DMS53 treated with DMSO at 0.1 percent for 48 hours (cell line): ENCODE data around the gene RYR3.

ENCODE experiments used
- DNase-seq: peaks from one replicate; lab custom pipeline; 2025; ENCODE audit not compliant: unreplicated experiment; lab: John Stamatoyannopoulos, UW

The RYR3 gene

DNA sequence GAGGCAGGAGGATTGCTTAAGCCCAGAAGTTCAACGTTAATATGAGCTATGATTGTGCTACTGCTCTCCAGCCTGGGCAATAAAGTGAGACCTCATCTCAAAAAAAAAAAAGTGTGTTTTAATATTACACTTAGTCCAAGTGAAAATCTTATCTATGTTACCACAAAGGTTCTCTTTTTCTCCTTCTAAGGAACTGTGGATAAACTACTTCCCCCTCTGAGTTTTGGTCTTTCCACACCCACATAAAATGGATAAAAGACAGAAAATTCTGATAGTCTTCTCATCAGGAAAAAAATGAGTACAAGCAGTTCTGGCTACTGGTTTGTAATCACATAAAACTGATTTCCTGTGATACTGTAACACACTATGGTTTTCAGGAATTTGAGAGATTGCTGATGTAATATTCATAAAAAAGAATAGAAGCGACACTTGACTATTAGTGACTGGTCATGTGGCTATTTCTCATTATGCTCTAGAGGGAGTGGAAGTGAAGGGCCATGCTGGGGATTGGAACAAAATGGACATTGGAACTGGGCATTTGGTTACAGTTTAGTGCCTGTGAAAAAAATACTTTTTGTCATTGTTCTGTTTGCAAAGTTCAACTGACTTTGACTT, 68.2 kb downstream of the RYR3 start:
- no peak for DNase-seq

- no peak for DNase-seq
These were observed 69.6 kb downstream of the RYR3 start for GRCh38 chr15:33380406-33380805.

DNA sequence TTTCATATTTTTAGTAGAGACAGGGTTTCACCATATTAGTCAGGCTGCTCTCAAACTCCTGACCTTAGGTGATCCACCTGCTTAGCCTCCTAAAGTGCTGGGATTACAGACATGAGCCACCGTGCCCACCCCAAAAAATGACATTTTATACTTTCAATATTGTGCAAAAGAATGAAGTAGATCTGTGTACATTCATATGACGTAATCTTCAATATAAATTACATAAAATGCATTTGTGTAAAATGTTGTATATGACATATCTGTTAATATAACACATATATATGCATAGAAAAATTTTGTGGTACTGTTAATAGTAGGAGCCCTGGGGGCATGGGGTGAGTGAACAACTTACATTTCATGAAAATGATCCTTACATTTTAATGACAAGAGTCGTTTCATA, 71.7 kb downstream of the RYR3 start:
- DNase-seq, result no peak

DNA sequence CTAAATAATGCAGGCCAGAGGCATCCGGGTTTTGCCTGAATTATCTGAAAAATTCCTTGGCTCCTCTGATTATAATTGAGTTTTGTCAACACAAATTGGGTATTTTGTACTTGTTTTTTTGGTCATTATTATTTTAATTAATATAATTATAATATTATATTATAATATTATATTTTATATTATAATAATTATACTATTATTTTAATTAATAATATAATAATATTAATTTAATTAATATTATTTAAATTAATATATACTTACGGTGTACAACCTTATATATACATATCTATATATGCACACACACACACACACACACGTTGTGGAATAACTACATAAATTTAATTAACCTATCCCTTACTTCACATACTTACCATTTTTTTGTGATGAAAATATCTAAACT, 73.5 kb downstream of the RYR3 start:
- no peak for DNase-seq

DNA sequence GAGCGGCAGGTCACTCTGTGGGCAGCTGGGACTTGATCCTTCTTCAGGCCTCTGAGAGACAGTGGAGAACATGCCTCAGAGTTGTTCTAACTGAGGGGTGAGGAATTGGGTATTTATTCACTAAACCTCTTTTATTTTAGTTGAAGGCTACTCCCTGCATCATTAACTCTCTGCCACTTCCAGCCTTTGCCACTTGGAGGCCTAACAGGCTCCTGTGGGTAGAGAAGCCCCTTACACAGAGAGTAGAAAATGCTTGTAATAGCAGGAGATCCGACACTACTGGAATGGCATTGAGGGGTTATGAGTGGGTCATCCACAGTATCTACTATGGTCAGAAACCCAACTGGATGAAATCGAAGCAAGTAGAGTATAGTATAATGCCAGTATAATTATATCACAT, 81.7 kb downstream of the RYR3 start:
- DNase-seq, result no peak

DNA sequence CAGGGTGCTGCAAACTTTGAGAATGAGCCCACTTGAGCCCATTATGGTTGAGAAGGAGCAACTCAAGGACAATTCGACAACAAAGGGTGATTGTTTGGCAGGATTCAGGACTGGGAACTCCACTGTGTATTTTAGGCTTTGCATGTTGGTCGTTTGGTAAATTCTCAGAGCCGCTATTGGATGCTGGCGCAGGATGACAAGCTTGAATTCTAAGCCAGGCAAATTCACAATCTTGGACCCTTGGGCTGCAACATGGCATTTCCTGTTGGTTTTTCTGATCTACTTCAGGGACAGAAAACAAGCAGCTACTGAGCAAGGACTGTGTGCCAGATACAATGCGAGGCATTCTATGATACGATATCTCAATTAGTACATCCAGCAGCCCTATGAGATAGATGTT, 82.8 kb downstream of the RYR3 start:
- no peak for DNase-seq

GRCh38 chr15:33395321-33395720, 84.6 kb downstream of the RYR3 start:
- DNase-seq, result no peak

GRCh38 chr15:33395846-33396245, 85.1 kb downstream of the RYR3 start:
- DNase-seq, result no peak

- no peak for DNase-seq
These were observed 85.7 kb downstream of the RYR3 start for GRCh38 chr15:33396475-33396874.

GRCh38 chr15:33398555-33398954, 87.8 kb downstream of the RYR3 start:
- DNase-seq, result no peak

DNA sequence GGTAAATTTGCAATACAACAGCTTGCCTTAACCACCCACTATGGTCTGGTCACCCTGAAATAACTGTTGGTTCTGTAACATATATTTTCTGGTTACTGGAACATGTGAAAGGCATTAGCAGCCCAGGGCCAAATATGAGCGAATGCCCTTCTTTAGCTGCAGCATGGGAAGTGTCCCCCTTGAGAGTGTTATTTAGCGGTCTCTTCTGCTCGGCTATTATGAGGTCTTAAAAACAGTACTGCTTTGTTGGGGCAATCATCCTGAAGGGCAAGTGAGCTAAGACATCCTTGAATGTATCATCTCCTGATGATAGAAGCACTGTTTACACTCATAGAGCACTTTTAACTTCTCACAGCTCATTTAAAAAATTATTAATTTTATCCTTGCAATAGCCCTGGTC, 90.2 kb downstream of the RYR3 start:
- no peak for DNase-seq

- DNase-seq, result no peak
These were observed 91.8 kb downstream of the RYR3 start for GRCh38 chr15:33402600-33402999.

DNA sequence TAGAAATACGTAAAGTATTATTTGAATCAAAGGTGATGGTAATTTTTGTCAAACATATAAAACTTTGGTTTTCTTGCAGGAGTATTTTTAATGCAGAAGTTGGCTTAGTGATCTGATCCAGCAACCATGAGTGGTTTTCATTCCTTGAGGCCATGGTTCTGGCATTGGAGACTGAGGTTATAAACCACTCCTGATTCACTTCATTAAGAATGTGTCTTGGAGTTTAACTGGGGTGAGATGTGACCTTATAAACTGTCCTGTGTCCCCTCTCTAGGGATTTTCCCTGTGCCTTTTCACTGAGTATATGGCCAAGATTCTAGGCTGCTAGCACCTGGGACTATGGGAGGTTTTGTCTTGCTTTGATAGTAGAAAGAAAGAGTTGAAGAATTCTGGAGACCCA, 94.3 kb downstream of the RYR3 start:
- no peak for DNase-seq

DNA sequence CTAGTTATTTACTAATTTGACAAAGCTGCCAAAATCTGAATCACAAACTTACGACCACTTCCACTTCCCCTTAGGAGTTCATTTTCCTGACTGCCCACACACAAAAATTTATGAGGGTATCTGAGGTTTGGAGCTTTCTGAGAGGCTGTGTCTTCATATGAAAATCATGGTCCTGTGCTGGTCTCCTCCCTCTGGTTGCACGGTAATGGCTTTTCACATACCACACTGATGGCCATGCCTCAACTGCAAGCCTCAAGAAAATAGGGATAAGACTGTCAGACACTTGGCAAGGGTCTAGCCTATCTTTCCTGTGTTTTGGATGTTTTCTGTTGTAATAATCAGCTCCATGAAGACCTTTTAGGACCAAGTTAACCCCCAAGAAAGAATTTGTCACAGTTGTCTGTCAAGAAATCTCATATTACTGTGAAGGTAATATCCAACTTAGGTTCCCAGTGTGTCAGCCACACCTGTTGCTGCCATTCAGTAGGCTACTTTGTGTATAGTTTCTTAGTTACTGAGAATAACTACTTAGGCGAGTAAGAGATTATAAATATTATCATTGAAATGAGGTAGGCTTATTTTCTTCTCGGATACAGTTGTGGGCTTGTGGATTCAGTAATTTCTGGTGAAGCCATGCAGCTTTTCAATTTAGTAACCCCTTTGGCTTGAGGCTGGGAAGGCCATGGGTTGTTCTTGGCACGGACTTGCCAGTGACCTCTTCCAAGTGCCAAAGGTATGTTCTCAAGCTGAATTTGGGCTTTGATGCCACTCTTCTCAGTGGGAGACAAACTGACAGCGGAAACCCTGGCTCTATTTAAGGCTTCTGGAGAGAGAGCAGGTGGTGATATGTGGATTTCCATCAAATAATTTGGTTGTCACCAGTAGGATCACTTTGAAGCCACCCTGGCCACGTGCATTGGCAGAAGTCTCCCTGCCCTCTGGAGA, 101.1 kb downstream of the RYR3 start:
- DNase-seq, result no peak

- no peak for DNase-seq
These were observed 108.9 kb downstream of the RYR3 start for GRCh38 chr15:33419701-33420100.

DNA sequence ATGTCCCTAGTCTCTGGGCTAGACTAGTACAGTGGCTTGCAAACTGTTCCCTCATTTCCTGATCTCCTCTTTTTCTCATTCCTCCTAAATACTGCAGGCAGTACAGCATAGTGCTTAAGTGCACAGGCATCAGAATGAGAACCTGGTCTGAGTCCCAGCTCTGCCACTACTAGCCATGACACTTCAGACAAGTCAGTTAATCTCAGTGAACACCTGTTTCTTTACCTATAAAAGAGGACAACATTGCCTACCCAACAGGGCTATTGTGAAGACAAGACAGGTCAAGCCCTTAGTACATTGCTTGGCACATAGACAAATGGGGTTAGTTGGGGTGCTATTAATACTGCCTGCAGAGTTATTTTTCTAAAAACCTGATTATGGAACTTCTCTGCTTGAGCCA, 113.3 kb downstream of the RYR3 start:
- DNase-seq, result no peak

DNA sequence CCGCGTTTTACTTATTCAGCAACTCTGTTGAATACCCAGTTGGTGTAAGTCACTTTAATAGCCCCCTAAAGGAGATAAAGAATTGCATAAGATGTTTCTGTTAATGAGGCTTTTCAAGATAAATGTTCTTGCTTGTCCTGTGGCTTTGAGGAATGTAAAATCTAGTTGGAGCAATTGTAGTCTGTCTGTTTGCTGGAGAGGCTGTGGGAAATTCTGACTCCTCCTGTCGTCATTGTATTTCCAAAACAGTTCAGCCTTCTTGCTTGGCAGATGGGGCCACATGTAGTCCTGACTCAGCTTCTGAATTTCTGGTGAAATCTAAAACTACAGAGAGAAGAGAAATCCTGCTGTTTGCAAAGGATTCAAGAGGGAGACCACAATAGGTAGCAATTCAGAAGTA, 114.4 kb downstream of the RYR3 start:
- DNase-seq, result no peak

DNA sequence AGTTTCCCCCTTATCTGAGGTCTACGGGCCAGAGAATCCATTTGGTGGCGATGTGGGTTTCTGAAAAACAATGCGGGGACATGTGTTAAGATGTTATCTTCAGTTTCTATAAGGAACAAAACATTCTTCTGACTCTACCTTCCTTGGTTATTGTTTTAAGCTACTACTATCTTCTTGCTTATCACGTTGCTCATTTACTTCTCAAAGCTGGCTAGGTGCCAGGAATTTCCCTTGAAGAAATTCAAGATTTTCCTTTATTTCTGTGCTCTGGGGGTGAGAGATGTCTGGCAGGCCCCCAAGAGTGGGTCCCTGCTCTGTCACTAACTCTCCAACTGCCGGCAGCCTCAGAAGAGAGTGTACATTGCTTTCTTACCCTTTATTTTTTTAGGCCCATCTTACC, 119.8 kb downstream of the RYR3 start:
- DNase-seq, result no peak

DNA sequence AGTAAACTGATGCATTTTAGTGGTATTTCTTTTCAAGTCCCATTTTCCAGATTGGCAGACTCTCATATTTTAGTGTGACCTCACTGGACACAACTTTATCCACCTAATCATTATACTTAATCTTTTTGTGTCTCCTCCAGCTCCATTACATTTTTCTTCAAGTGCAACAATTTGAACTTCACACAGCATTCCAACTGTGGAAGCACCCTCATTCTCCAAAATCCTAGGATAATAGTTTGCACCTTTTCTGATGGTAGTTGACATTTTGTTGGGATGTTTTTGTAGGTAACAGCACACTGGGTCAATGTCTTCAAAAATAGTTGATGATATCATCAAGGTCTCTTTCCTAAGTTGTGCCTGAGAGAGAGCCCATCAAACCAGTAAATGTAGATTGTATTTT, 123.1 kb downstream of the RYR3 start:
- DNase-seq, result no peak

DNA sequence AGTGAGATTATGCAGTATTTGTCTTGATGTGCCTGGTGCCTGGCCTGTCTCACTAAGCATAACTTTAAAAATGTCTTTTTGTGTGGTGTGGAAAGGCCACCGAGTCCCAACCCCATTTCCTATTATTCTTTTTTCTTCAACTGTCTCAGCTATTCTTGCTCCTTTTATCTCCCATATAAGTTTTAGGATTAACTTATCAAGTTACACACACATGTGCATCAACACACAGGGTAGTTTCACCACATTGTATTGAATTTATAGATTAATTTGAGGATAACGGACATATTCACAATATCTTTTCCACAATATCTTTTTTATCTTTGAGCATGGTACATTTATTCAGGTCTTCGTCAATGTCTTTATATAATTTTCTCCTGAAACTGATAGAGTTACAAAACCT, 127.6 kb downstream of the RYR3 start:
- DNase-seq, result no peak

GRCh38 chr15:33440900-33441299, 130.1 kb downstream of the RYR3 start:
- no peak for DNase-seq

GRCh38 chr15:33442449-33442848, 131.7 kb downstream of the RYR3 start:
- DNase-seq, result no peak

- no peak for DNase-seq
These were observed 132.9 kb downstream of the RYR3 start for GRCh38 chr15:33443708-33444107.
